ENCODE measurements around the gene GNG12. TPM values are rescaled to one million over a fixed set of nuclear protein-coding genes. Genes with fewer than 3 reads are reported as not detected.

GNG12 gene
- total RNA-seq, 1 experiment from 2014 or later: 14.3 TPM

- Histone ChIP-seq H3K27ac (ENCODE audit: insufficient read length, low read depth, low read length) (peak overlapping the region; percentile 60), H3K9me3 (ENCODE audit: control insufficient read depth, low read depth, low read length) (no peaks in the 10 kb centered on the region), H2BK15ac (ENCODE audit: low read depth, low read length) (no peak overlapping the region), H2BK120ac (ENCODE audit: low read depth, low read length, poor library complexity, severe bottlenecking) (no peak overlapping the region), H3T11ph (ENCODE audit: low read length) (no peak overlapping the region), H2BK20ac (ENCODE audit: low read depth, low read length, poor library complexity, severe bottlenecking) (no peak overlapping the region), H2AK5ac (ENCODE audit: insufficient read length, low read length) (peak overlapping the region; percentile 92), H3K4ac (ENCODE audit: low read depth, low read length) (no peak overlapping the region), H4K20me1 (ENCODE audit: control insufficient read depth, insufficient read depth, insufficient read length) (no peaks in the 10 kb centered on the region), H3K79me2 (ENCODE audit: insufficient read depth, low read length) (no peaks in the 10 kb centered on the region), H3K79me1 (ENCODE audit: insufficient read depth, low read depth, low read length, poor library complexity, severe bottlenecking) (no peaks in the 10 kb centered on the region), H3K27me3 (ENCODE audit: insufficient read depth, low read length) (no peaks in the 10 kb centered on the region), H3K4me2 (ENCODE audit: insufficient read depth, insufficient read length, low read length) (peak overlapping the region; percentile 27), H2AFZ (ENCODE audit: low read length) (no peak overlapping the region), H3K4me1 (ENCODE audit: insufficient read depth, low read length) (peaks cover 11% of the 10 kb centered on the region; the same call in 1 of the 2 replicates), H2BK5ac (ENCODE audit: insufficient read length, low read length) (no peak overlapping the region), H3K56ac (ENCODE audit: insufficient read length, low read depth, low read length) (no peak overlapping the region), H4K8ac (replicated peaks; ENCODE audit: insufficient read length, low read depth, low read length) (no peak overlapping the region), H4K91ac (ENCODE audit: insufficient read length, low read depth, low read length) (no peak overlapping the region), H3K23ac (ENCODE audit: insufficient read length, low read depth, low read length) (no peak overlapping the region), H3K23me2 (ENCODE audit: insufficient read length, low read depth, low read length, poor library complexity, severe bottlenecking) (no peaks in the 10 kb centered on the region), H4K5ac (ENCODE audit: insufficient read length, low read depth, low read length) (no peak overlapping the region), H3K18ac (ENCODE audit: insufficient read length, low read depth, low read length) (no peak overlapping the region), H3K9ac (ENCODE audit: extremely low read depth, insufficient read length, low read length) (no peak overlapping the region), H3K14ac (ENCODE audit: insufficient read depth, low read length) (no peak overlapping the region), H2BK12ac (ENCODE audit: insufficient read length, low read depth, low read length) (no peak overlapping the region)
- Mint-ChIP-seq H3K27me3 (ENCODE audit: low read depth) (peaks cover 7% of the 10 kb centered on the region), H3K4me3 (peak overlapping the region in 1 of 2 experiments; percentile 8; a peak in 2 of 5 replicates), H3K9me3 (no peaks in the 10 kb centered on the region), H3K36me3 (ENCODE audit: insufficient read depth in 1 of 3, low read depth in 3 of 3) (no peaks in the 10 kb centered on the region), H3K27ac (peak overlapping the region in 2 of 3 experiments; percentile 70 to 86; a peak in 5 of 7 replicates), H3K4me1 (peaks cover 54 to 76% of the 10 kb centered on the region in 2 experiments)
- WGBS (ENCODE audit: extremely low coverage, insufficient read length, low lambda C conversion rate): no CpG with 5 or more reads among the region's 2 CpGs
- TF ChIP-seq CTCF (conservative IDR thresholded peaks at IDR 0.05): no peak
- DNase-seq: no peak
Observed at GRCh38 chr1:67839826-67840225, 6.6 kb upstream of the GNG12 start.

Data from H9 (cell line).